Measurements from ENCODE around the gene SPATA45.

DNA sequence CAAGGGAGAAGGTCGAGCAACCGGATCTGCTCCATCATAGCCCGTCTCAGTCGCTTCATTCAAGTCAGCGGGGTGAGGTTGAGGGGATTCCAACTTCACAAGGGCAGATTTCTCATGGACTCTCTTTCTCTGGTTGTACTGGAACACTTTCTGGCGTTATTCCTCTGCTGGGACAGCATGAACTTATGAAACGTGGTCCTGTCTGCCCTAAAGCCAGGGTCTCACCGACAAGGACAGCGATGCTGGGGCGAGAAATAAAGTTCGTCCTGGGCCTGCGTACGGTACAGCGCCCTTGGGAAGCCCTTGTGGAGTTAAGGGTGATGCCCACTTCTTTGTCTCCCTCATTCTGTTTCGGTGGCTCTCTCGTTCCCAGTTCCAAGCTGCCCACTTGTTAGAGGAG lies 9.3 kb upstream of the SPATA45 start:
- TF ChIP-seq, protein P1, sequence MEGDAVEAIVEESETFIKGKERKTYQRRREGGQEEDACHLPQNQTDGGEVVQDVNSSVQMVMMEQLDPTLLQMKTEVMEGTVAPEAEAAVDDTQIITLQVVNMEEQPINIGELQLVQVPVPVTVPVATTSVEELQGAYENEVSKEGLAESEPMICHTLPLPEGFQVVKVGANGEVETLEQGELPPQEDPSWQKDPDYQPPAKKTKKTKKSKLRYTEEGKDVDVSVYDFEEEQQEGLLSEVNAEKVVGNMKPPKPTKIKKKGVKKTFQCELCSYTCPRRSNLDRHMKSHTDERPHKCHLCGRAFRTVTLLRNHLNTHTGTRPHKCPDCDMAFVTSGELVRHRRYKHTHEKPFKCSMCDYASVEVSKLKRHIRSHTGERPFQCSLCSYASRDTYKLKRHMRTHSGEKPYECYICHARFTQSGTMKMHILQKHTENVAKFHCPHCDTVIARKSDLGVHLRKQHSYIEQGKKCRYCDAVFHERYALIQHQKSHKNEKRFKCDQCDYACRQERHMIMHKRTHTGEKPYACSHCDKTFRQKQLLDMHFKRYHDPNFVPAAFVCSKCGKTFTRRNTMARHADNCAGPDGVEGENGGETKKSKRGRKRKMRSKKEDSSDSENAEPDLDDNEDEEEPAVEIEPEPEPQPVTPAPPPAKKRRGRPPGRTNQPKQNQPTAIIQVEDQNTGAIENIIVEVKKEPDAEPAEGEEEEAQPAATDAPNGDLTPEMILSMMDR (IDR thresholded peaks at IDR 0.05; ENCODE audit: low read depth, low read length, missing input control), result no peak
- TF ChIP-seq NR2F2 (IDR thresholded peaks at IDR 0.05), result no peak
- no peak for TF ChIP-seq GABPA (IDR thresholded peaks at IDR 0.05 in 1 of 2, conservative IDR thresholded peaks at IDR 0.05 in 1 of 2)
- TF ChIP-seq, protein P2, sequence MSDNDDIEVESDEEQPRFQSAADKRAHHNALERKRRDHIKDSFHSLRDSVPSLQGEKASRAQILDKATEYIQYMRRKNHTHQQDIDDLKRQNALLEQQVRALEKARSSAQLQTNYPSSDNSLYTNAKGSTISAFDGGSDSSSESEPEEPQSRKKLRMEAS (IDR thresholded peaks at IDR 0.05), result no peak

Data from liver (tissue), 3 donors.